Lung (tissue), 12 donors: ENCODE measurements around the gene RGS3. TPM values are rescaled to one million over a fixed set of nuclear protein-coding genes. Genes with fewer than 3 reads are reported as not detected.

Experiments used
- ATAC-seq: fragments of 200-7000 bp; cut with Tn5 transposase; one replicate; pipeline ENCODE4 v1.9.1; 2020; ENCODE audit warnings: moderate number of reproducible peaks; ENCODE audit not compliant: insufficient read depth, low FRiP score
- DNase-seq, 3 donors: peaks; one replicate each; pipeline ENCODE4 v3.0.0-alpha.2; 2013 to 2017
- H3K27ac ChIP-seq, 2 donors: one replicate each; pipeline ENCODE4 v1.5.1; 2013; ENCODE audit warnings: mild to moderate bottlenecking in 2 of 2, moderate library complexity in 2 of 2, control low read depth in 1 of 2, inconsistent platforms in 1 of 2, low read depth in 1 of 2, low read length in 1 of 2
- H3K27me3 ChIP-seq, 3 donors: one replicate each; pipeline ENCODE4 v1.5.1; 2013; ENCODE audit warnings: low read length in 2 of 3; ENCODE audit not compliant: control insufficient read depth in 3 of 3, insufficient read depth in 3 of 3
- H3K36me3 ChIP-seq, 4 donors: one replicate each; pipeline ENCODE4 v1.5.1; 2013; ENCODE audit warnings: low read length in 4 of 4, mild to moderate bottlenecking in 1 of 4, moderate library complexity in 1 of 4; ENCODE audit not compliant: control insufficient read depth in 4 of 4, insufficient read depth in 4 of 4
- H3K4me1 ChIP-seq, 5 donors: one replicate each; pipeline ENCODE4 v1.5.1; 2013; ENCODE audit warnings: low read length in 5 of 5, mild to moderate bottlenecking in 2 of 5, moderate library complexity in 1 of 5; ENCODE audit not compliant: control insufficient read depth in 5 of 5, insufficient read depth in 5 of 5
- H3K4me3 ChIP-seq: one replicate; pipeline ENCODE4 v1.5.1; 2013; ENCODE audit warnings: mild to moderate bottlenecking, control low read depth, moderate library complexity
- H3K9ac ChIP-seq, 2 donors: one replicate each; pipeline ENCODE4 v1.5.1; 2013; ENCODE audit warnings: low read length in 2 of 2, control low read depth in 1 of 2; ENCODE audit not compliant: insufficient read depth in 1 of 2
- H3K9me3 ChIP-seq, 4 donors: one replicate each; pipeline ENCODE4 v1.5.1; 2013; ENCODE audit warnings: low read length in 3 of 4, mild to moderate bottlenecking in 1 of 4, moderate library complexity in 1 of 4; ENCODE audit not compliant: control insufficient read depth in 4 of 4, insufficient read depth in 3 of 4
- CTCF ChIP-seq: IDR thresholded peaks from 2 replicates; pipeline ENCODE4 v1.5.1; 2012; ENCODE audit warnings: mild to moderate bottlenecking; ENCODE audit errors: control extremely low read depth, extremely low read depth
- WGBS, 2 donors: extraction: QIAGEN DNeasy Blood & Tissue Kit; methylation state at CpG; one replicate each; pipeline ENCODE4 v1.1.7; 2013; 5-methylcytosine and 5-hydroxymethylcytosine counted together
- polyA plus RNA-seq, 2 donors: library from polyadenylated mRNA; stranded (reverse); fragments of 200-250 nt; gene quantifications; one replicate each; pipeline ENCODE4 v1.2.1, GENCODE V29; 2013
- total RNA-seq, 2 donors: library from RNA; depleted of rRNA in 1 of 2; stranded (reverse); fragments of >200 nt in 1 of 2; gene quantifications; one replicate each; pipeline ENCODE4 v1.2.1, GENCODE V29; 2014 to 2021
- donor health status: control.
- donor health status: control.
- donor health status: Bipolar disorder and iron deficiency.
- donor health status: healthy.
- donor health status: DM: yes; HTN: yes; CAD: no.

The RGS3 gene
- total and polyA plus RNA-seq, 4 donors = 43.0 to 91.8 (median 73.9) TPM

- DNase-seq (peak in 2 of 3 donors; percentile 11 to 51), ATAC-seq (no peak)
- TF ChIP-seq CTCF = no peak
- Histone ChIP-seq H3K9me3 (no peaks in the 10 kb centered on the region), H3K27ac (peak overlapping the region in 1 of 2 donors; percentile 17), H3K4me1 (peaks cover 0 to 28% (median 9%) of the 10 kb centered on the region in 5 donors), H3K9ac (peak overlapping the region in 1 of 2 donors; percentile 30), H3K4me3 (no peak overlapping the region), H3K27me3 (no peaks in the 10 kb centered on the region), H3K36me3 (no peaks in the 10 kb centered on the region)
- 63 to 78% methylated on average over 8 of the region's 8 CpGs for WGBS, 2 donors
Observed at GRCh38 chr9:113626735-113627495, 163.4 kb downstream of the RGS3 start.

- ATAC-seq (no peak), DNase-seq (peak in 1 of 3 donors; percentile 0)
- H3K36me3 ChIP-seq = no peaks in the 10 kb centered on the region
- no peak overlapping the region for H3K9ac ChIP-seq
- H3K4me1 ChIP-seq = peaks cover 0 to 43% (median 10%) of the 10 kb centered on the region in 5 donors
- no peak overlapping the region for H3K27ac ChIP-seq
- no peaks in the 10 kb centered on the region for H3K27me3 ChIP-seq
- no peak for TF ChIP-seq CTCF
- 94 to 97% methylated on average over 4 of the region's 4 CpGs for WGBS, 2 donors
- H3K9me3 ChIP-seq = no peaks in the 10 kb centered on the region
- no peak overlapping the region for H3K4me3 ChIP-seq
Observed at GRCh38 chr9:113628621-113629020, 165.1 kb downstream of the RGS3 start.

- Histone ChIP-seq H3K27me3 (no peaks in the 10 kb centered on the region), H3K9ac (no peak overlapping the region), H3K4me1 (peaks cover 5 to 57% (median 16%) of the 10 kb centered on the region in 5 donors), H3K4me3 (no peak overlapping the region), H3K36me3 (no peaks in the 10 kb centered on the region), H3K9me3 (no peaks in the 10 kb centered on the region), H3K27ac (no peak overlapping the region)
- ATAC-seq (no peak), DNase-seq (no peak)
- no peak for TF ChIP-seq CTCF
- WGBS, 2 donors = 50 to 77% methylated on average over 11 of the region's 11 CpGs
Observed at GRCh38 chr9:113630386-113631136, 167.0 kb downstream of the RGS3 start.
